Liver (tissue), 9 donors: ENCODE results near the gene IHH. TPM values are rescaled to one million over a fixed set of nuclear protein-coding genes. Genes with fewer than 3 reads are reported as not detected.

Experiments used
- DNase-seq: peaks from one replicate; pipeline ENCODE4 v3.0.0-alpha.2; 2017; ENCODE audit warnings: low spot score
- H3K27ac ChIP-seq, 2 donors: one replicate each; pipeline ENCODE4 v1.7.0; 2013; ENCODE audit warnings: inconsistent platforms in 2 of 2, low read length in 2 of 2, control low read depth in 1 of 2, low read depth in 1 of 2, mild to moderate bottlenecking in 1 of 2
- H3K27me3 ChIP-seq, 4 donors: one replicate each; pipeline versions ENCODE4 v1.6.1 to v1.7.0; 2013; ENCODE audit warnings: low read length in 3 of 4, inconsistent platforms in 1 of 4, mild to moderate bottlenecking in 1 of 4, moderate library complexity in 1 of 4; ENCODE audit not compliant: control insufficient read depth in 4 of 4, insufficient read depth in 4 of 4
- H3K36me3 ChIP-seq, 4 donors: one replicate each; pipeline versions ENCODE4 v1.6.1 to v1.7.0; 2013; ENCODE audit warnings: low read length in 3 of 4, mild to moderate bottlenecking in 3 of 4, low read depth in 1 of 4, moderate library complexity in 1 of 4; ENCODE audit not compliant: control insufficient read depth in 4 of 4, insufficient read depth in 3 of 4
- H3K4me1 ChIP-seq, 4 donors: one replicate each; pipeline versions ENCODE4 v1.6.1 to v1.7.0; 2013; ENCODE audit warnings: low read length in 3 of 4, mild to moderate bottlenecking in 3 of 4, moderate library complexity in 1 of 4; ENCODE audit not compliant: control insufficient read depth in 4 of 4, insufficient read depth in 4 of 4
- H3K4me3 ChIP-seq, 3 donors: one replicate each; pipeline versions ENCODE4 v1.6.1 to v1.7.0; 2013; ENCODE audit warnings: low read length in 3 of 3, control low read depth in 1 of 3, low read depth in 1 of 3, mild to moderate bottlenecking in 1 of 3
- H3K9ac ChIP-seq, 2 donors: one replicate each; pipeline ENCODE4 v1.7.0; 2013; ENCODE audit warnings: low read length in 2 of 2, mild to moderate bottlenecking in 2 of 2, moderate library complexity in 2 of 2, control low read depth in 1 of 2, low read depth in 1 of 2
- H3K9me3 ChIP-seq, 4 donors: one replicate each; pipeline versions ENCODE4 v1.6.1 to v1.7.0; 2013; ENCODE audit warnings: low read length in 3 of 4; ENCODE audit not compliant: control insufficient read depth in 4 of 4
- FOXA2 ChIP-seq: IDR thresholded peaks from 2 replicates; pipeline ENCODE4 v1.6.1; 2016; ENCODE audit warnings: antibody characterized with exemption
- HNF4G ChIP-seq: IDR thresholded peaks from 2 replicates; pipeline ENCODE4 v1.6.1; 2016; ENCODE audit warnings: antibody characterized with exemption
- RXRA ChIP-seq, 2 donors: IDR thresholded peaks; 2 replicates each; pipeline ENCODE4 v1.6.1; 2017 to 2018; ENCODE audit warnings: antibody characterized with exemption in 2 of 2, mild to moderate bottlenecking in 1 of 2
- TAF1 ChIP-seq: conservative IDR thresholded peaks from 2 replicates; pipeline ENCODE4 v1.6.1; 2016; ENCODE audit warnings: antibody characterized with exemption, mild to moderate bottlenecking
- WGBS: extraction: QIAGEN DNeasy Blood & Tissue Kit; methylation state at CpG from one replicate; pipeline ENCODE4 v1.1.7; 2013; 5-methylcytosine and 5-hydroxymethylcytosine counted together
- polyA plus RNA-seq, 2 donors: library from polyadenylated mRNA; stranded (reverse) in 1 of 2; unstranded in 1 of 2; fragments of 200-250 nt in 1 of 2; fragments of >200 nt in 1 of 2; fragmentation: Nextera tagmentation in 1 of 2; extraction: Ambion mirVana in 1 of 2; gene quantifications; one replicate each; pipeline versions ENCODE4 v1.2.1 to v1.2.3, GENCODE V29; 2013 to 2015
- total RNA-seq, 2 donors: library from RNA; depleted of rRNA; stranded (reverse); fragments of >200 nt; gene quantifications; one replicate each; pipeline ENCODE4 v1.2.3, GENCODE V29; 2014
- TF ChIP-seq, protein P1 (sequence below): IDR thresholded peaks from 2 replicates; pipeline ENCODE4 v1.6.1; 2016; ENCODE audit warnings: antibody characterized with exemption
- TF ChIP-seq, protein P2 (sequence below): IDR thresholded peaks from 2 replicates; pipeline ENCODE4 v1.6.1; 2016; ENCODE audit warnings: antibody characterized with exemption
- TF ChIP-seq, protein P3 (sequence below): IDR thresholded peaks from 2 replicates; pipeline ENCODE4 v1.6.1; 2016; ENCODE audit warnings: antibody characterized with exemption, mild to moderate bottlenecking
- TF ChIP-seq, protein P4 (sequence below): fragments of 150-350 bp; IDR thresholded peaks from 2 replicates; pipeline ENCODE4 v1.5.1; 2017; ENCODE audit warnings: improper control_type of control experiment, low read depth, low read length; ENCODE audit not compliant: missing input control
- donor health status: healthy.
- donor health status: healthy.
- donor health status: healthy.
- donor health status: healthy.
- donor health status: healthy.

IHH gene
- total and polyA plus RNA-seq, 4 donors = 0.51 to 2.4 (median 0.79) TPM

DNA sequence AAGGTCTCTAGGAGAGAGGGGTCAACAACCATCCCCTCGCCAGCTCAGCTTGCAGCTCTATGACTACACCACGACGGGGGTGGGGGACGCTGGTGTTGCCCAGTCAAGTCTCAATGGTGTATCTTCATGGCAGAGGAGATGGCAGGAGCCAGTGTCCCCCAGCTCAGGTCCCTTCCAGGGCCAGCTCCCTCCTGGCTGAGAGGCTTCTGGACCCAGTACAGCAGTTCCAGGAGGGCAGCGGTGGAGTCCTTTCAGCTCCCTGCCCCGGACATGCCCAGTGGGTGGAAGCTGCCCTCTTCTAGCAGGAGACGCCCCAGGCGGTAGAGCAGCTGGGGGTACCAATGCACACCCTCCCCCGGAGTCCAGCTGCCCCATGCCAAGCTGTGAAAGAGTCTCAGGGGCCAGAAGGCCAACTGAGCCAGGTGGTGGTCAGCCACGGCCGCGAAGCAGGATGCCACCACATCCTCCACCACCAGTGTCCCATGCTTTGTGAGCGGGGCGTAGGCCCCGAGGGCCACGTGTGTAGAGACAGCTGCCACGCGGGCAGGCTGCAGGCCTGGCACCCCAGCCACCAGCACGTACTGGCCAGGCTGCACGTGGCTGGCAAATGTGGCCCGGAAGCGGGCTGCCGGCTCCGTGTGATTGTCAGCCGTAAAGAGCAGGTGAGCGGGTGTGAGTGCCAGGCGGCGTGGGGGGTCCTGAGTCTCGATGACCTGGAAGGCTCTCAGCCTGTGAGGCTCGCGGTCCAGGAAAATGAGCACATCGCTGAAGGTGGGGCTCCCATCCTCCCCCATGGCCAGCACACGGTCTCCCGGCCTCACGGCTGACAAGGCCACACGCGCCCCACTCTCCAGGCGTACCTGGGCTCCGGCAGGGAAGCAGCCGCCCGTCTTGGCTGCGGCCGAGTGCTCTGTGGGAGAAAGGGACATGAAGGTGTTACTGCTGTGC, 5.5 kb downstream of the IHH start (continued):
- TF ChIP-seq, protein P1, sequence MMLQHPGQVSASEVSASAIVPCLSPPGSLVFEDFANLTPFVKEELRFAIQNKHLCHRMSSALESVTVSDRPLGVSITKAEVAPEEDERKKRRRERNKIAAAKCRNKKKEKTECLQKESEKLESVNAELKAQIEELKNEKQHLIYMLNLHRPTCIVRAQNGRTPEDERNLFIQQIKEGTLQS = no peak

DNA sequence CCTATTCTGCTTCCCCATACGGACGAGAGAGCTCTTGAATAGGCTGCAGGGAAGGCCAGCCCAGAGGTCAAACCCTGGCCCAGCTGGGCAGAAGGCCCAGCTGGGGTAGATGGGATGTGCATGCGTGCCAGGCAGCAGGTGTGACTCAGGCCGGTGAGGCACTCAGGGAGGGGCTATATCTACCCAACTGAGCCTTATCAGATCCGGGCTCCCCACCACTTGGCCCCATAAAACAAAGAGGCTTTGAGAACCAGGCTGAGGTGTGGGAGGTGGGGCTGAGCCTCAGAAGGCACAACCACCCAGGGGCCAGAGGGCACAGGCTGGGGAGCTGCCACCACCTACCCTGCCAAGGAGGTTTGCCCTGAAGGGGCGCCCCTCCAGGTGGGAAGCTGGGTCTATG, 11.4 kb downstream of the IHH start:
- Histone ChIP-seq H3K27ac (no peak overlapping the region), H3K4me1 (no peaks in the 10 kb centered on the region), H3K4me3 (no peak overlapping the region), H3K36me3 (no peaks in the 10 kb centered on the region), H3K9ac (no peak overlapping the region), H3K9me3 (no peaks in the 10 kb centered on the region), H3K27me3 (peaks cover 0 to 6% (median 0%) of the 10 kb centered on the region in 4 donors)
- WGBS = 77% methylated on average over 6 of the region's 6 CpGs
- TF ChIP-seq, protein P2, sequence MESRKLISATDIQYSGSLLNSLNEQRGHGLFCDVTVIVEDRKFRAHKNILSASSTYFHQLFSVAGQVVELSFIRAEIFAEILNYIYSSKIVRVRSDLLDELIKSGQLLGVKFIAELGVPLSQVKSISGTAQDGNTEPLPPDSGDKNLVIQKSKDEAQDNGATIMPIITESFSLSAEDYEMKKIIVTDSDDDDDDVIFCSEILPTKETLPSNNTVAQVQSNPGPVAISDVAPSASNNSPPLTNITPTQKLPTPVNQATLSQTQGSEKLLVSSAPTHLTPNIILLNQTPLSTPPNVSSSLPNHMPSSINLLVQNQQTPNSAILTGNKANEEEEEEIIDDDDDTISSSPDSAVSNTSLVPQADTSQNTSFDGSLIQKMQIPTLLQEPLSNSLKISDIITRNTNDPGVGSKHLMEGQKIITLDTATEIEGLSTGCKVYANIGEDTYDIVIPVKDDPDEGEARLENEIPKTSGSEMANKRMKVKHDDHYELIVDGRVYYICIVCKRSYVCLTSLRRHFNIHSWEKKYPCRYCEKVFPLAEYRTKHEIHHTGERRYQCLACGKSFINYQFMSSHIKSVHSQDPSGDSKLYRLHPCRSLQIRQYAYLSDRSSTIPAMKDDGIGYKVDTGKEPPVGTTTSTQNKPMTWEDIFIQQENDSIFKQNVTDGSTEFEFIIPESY = no peak
- TF ChIP-seq HNF4G (no peak), RXRA (IDR thresholded peaks at IDR 0.05) (no peak), TAF1 (no peak), FOXA2 (no peak)
- DNase-seq = no peak

DNA sequence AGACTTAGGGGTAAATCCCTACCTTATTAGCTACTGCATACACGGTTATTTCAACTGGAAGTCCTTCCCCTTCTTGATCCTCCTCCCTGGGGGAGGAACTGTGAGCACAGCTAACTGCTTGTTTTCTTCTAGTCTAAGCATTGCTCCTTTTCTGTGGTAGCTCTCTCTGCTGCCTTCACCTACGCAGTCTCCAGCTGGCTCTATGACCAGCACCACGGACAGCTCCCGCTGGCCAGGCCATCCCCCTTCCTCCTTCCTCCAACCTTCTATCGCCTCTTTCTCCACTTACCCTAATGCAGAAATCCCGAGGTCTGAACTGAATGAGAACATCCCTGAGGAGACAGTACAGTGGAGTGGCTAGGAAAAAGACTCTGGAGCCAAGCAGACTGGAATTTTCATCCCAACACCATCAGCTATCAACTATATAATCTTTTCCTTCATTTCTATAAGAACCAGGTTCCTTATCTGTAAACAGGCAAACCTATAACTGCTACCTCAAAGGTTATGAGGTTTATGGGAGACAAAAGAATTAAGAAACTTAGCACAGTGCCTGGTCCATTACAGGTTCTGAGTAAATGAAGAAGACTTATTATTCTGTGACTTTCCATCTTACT, 14.7 kb downstream of the IHH start:
- 8% methylated on average over 6 of the region's 6 CpGs for WGBS
- peak; percentile 55 for DNase-seq

More for the DNA sequence above, 14.7 kb downstream of the IHH start:
- H3K27me3 ChIP-seq = peaks cover 0 to 9% (median 4%) of the 10 kb centered on the region in 4 donors
- TF ChIP-seq, protein P3, sequence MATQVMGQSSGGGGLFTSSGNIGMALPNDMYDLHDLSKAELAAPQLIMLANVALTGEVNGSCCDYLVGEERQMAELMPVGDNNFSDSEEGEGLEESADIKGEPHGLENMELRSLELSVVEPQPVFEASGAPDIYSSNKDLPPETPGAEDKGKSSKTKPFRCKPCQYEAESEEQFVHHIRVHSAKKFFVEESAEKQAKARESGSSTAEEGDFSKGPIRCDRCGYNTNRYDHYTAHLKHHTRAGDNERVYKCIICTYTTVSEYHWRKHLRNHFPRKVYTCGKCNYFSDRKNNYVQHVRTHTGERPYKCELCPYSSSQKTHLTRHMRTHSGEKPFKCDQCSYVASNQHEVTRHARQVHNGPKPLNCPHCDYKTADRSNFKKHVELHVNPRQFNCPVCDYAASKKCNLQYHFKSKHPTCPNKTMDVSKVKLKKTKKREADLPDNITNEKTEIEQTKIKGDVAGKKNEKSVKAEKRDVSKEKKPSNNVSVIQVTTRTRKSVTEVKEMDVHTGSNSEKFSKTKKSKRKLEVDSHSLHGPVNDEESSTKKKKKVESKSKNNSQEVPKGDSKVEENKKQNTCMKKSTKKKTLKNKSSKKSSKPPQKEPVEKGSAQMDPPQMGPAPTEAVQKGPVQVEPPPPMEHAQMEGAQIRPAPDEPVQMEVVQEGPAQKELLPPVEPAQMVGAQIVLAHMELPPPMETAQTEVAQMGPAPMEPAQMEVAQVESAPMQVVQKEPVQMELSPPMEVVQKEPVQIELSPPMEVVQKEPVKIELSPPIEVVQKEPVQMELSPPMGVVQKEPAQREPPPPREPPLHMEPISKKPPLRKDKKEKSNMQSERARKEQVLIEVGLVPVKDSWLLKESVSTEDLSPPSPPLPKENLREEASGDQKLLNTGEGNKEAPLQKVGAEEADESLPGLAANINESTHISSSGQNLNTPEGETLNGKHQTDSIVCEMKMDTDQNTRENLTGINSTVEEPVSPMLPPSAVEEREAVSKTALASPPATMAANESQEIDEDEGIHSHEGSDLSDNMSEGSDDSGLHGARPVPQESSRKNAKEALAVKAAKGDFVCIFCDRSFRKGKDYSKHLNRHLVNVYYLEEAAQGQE = peak; percentile 99
- TF ChIP-seq, protein P4, sequence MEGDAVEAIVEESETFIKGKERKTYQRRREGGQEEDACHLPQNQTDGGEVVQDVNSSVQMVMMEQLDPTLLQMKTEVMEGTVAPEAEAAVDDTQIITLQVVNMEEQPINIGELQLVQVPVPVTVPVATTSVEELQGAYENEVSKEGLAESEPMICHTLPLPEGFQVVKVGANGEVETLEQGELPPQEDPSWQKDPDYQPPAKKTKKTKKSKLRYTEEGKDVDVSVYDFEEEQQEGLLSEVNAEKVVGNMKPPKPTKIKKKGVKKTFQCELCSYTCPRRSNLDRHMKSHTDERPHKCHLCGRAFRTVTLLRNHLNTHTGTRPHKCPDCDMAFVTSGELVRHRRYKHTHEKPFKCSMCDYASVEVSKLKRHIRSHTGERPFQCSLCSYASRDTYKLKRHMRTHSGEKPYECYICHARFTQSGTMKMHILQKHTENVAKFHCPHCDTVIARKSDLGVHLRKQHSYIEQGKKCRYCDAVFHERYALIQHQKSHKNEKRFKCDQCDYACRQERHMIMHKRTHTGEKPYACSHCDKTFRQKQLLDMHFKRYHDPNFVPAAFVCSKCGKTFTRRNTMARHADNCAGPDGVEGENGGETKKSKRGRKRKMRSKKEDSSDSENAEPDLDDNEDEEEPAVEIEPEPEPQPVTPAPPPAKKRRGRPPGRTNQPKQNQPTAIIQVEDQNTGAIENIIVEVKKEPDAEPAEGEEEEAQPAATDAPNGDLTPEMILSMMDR = no peak
- no peaks in the 10 kb centered on the region for H3K9me3 ChIP-seq
- H3K4me1 ChIP-seq = peaks cover 0 to 3% (median 0%) of the 10 kb centered on the region in 4 donors
- H3K27ac ChIP-seq = no peak overlapping the region
- H3K4me3 ChIP-seq = no peak overlapping the region
- H3K9ac ChIP-seq = no peak overlapping the region
- no peaks in the 10 kb centered on the region for H3K36me3 ChIP-seq
